Heart left ventricle (tissue), 16 donors: ENCODE data around the gene FGF14. TPM values are rescaled to one million over a fixed set of nuclear protein-coding genes. Genes with fewer than 3 reads are reported as not detected.

Experiments
- ATAC-seq, 4 donors: fragments of 200-7000 bp; cut with Tn5 transposase; one replicate each; pipeline ENCODE4 v1.9.1; 2020 to 2022; ENCODE audit warnings: moderate library complexity in 4 of 4, mild to moderate bottlenecking in 3 of 4, moderate number of reproducible peaks in 1 of 4
- DNase-seq, 5 donors: peaks; one replicate each; pipeline ENCODE4 v3.0.0-alpha.2; 2020
- H3K27ac ChIP-seq, 12 donors: fragments of 200-600 bp; sonication (generic) in 4 of 12; one replicate each; pipeline versions ENCODE4 v1.5.0 to v1.8.0; 2016 to 2022; ENCODE audit warnings: mild to moderate bottlenecking in 2 of 12
- H3K27me3 ChIP-seq, 9 donors: fragments of 200-600 bp; sonication (generic) in 2 of 9; one replicate each; pipeline versions ENCODE4 v1.5.1 to v1.8.0; 2016 to 2022; ENCODE audit warnings: mild to moderate bottlenecking in 3 of 9
- H3K36me3 ChIP-seq, 9 donors: fragments of 200-600 bp; sonication (generic) in 2 of 9; one replicate each; pipeline versions ENCODE4 v1.5.0 to v1.8.0; 2018 to 2022; ENCODE audit warnings: mild to moderate bottlenecking in 2 of 9
- H3K4me1 ChIP-seq, 12 donors: fragments of 200-600 bp; sonication (generic) in 4 of 12; one replicate each; pipeline versions ENCODE4 v1.5.0 to v1.8.0; 2016 to 2022; ENCODE audit warnings: mild to moderate bottlenecking in 3 of 12
- H3K4me3 ChIP-seq, 12 donors: fragments of 200-600 bp; sonication (generic) in 4 of 12; one replicate each; pipeline versions ENCODE4 v1.5.0 to v1.8.0; 2017 to 2022; ENCODE audit warnings: mild to moderate bottlenecking in 9 of 12, moderate library complexity in 4 of 12
- H3K9me3 ChIP-seq, 12 donors: fragments of 200-600 bp; sonication (generic) in 4 of 12; one replicate each; pipeline versions ENCODE4 v1.5.0 to v1.8.0; 2016 to 2022; ENCODE audit warnings: mild to moderate bottlenecking in 1 of 12
- POLR2A ChIP-seq, 2 donors: fragments of 450-650 bp; IDR thresholded peaks; one replicate each; pipeline ENCODE4 v1.6.1; 2017; ENCODE audit warnings: antibody characterized with exemption in 2 of 2, mild to moderate bottlenecking in 2 of 2, moderate library complexity in 2 of 2
- WGBS, 4 donors: extraction: QIAGEN DNeasy Blood & Tissue Kit in 2 of 4; methylation state at CpG; one replicate each; pipeline versions ENCODE4 v1.1.5 to v1.1.7; 2013 to 2018; 5-methylcytosine and 5-hydroxymethylcytosine counted together
- intact Hi-C, 10 donors: fragments of 100-400 bp; cut with DNase I; formaldehyde crosslinking; loops; one replicate each; pipeline versions ENCODE4 v1.11.1 to v1.14.2; 2022
- polyA plus RNA-seq, 2 donors: library from polyadenylated mRNA; stranded (reverse); fragments of 200-250 nt; gene quantifications; one replicate each; pipeline ENCODE4 v1.2.3, GENCODE V29; 2013
- total RNA-seq, 9 donors: library from RNA; depleted of rRNA in 2 of 9; stranded (reverse); fragments of >200 nt in 2 of 9; fragmentation: NEBNext Ultra II Directional in 3 of 9; extraction: Animal tissue kit (Norgen Biotek cat#: 25700) in 3 of 9; gene quantifications; one replicate each; pipeline versions ENCODE4 v1.1.0 to v1.2.4, GENCODE V29; 2016 to 2023
- TF ChIP-seq, protein P1 (sequence below), 12 donors: fragments of 200-600 bp; sonication (generic) in 4 of 12; IDR thresholded peaks; one replicate each; pipeline versions ENCODE4 v1.5.0 to v1.8.0; 2018 to 2022; ENCODE audit warnings: antibody characterized with exemption in 12 of 12, mild to moderate bottlenecking in 5 of 12
- donor health status: ischemic (EF 13 %, LVEDD 7.1; RV severe dilation, severe dysfunction).
- donor health status: healthy with polysubstance abuse.
- donor health status: DM: no; HTN: yes; CAD: no.
- donor health status: DM: no; HTN: no; CAD: no.
- donor health status: ischemic (EF 25% LVEDD 6.9; RV normal size, moderate dysfunction).
- donor health status: ischemic (EF 25% LVEDD 5.7; RV mildly dilated, moderate dysfunction).
- donor health status: healthy.
- donor health status: DM: yes; HTN: yes; CAD: no.
- donor health status: ischemic (EF 35%, LVEDD 5.7; RV mildly dilated, moderate dysfunction).
- donor health status: nonischemic (EF 11% LVEDD 7.7; RV severe dilation, severe dysfunction).
- donor health status: DM: yes; HTN: yes; CAD: no.
- donor health status: PGD.
- donor health status: ischemic (EF 29% LVEDD 5.4; RV normal size, mild dysfunction).
- donor health status: nonischemic (EF 23%, LVEDD 6.1; RV moderate dilation, normal function).

Gene FGF14
- total and polyA plus RNA-seq, 11 donors = 0.14 to 6.3 (median 3.9) TPM

DNA sequence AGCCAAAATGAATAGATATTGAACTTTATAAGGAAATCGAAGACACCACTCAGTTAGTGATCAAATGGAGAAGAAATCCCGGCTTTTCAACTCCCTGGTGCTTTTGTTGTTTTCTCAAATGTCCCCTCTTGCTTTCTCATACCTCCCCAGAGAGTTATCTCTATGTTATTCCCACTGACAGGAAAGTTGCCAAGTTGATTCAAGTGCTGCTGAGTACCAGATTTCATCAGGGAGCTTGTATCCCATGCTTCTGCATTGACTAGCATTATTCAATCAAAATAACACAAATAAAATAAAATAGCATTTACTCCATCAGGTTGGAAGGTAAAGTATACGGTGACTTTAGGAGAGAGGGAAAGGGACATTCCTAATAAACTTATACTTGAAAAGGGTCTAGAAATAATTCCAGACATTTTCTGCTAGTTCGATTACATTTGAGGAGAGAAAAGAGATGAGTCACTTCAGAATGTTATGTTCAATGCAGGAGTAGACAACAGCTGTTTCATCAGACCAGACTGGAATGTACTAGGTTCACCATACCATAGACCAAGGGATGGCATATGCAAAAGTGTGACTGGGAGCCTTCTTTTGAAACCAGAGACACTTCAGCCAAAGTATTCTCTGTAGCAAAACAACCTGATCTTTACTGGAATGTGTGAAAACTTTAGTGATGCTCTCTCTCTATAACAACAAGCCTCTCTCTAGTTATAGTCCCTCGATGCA lies 397.8 kb downstream of the FGF14 start:
- peaks cover 0 to 37% (median 7%) of the 10 kb centered on the region in 12 donors for H3K4me1 ChIP-seq
- intact Hi-C loops = no loop called here
- H3K27me3 ChIP-seq = no peaks in the 10 kb centered on the region
- ATAC-seq = peak in 1 of 4 donors; percentile 44
- WGBS, 4 donors = 53 to 68% (median 58%) methylated on average over 5 of the region's 5 CpGs
- TF ChIP-seq, protein P1, sequence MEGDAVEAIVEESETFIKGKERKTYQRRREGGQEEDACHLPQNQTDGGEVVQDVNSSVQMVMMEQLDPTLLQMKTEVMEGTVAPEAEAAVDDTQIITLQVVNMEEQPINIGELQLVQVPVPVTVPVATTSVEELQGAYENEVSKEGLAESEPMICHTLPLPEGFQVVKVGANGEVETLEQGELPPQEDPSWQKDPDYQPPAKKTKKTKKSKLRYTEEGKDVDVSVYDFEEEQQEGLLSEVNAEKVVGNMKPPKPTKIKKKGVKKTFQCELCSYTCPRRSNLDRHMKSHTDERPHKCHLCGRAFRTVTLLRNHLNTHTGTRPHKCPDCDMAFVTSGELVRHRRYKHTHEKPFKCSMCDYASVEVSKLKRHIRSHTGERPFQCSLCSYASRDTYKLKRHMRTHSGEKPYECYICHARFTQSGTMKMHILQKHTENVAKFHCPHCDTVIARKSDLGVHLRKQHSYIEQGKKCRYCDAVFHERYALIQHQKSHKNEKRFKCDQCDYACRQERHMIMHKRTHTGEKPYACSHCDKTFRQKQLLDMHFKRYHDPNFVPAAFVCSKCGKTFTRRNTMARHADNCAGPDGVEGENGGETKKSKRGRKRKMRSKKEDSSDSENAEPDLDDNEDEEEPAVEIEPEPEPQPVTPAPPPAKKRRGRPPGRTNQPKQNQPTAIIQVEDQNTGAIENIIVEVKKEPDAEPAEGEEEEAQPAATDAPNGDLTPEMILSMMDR (IDR thresholded peaks at IDR 0.05) = no peak
- no peak for TF ChIP-seq POLR2A (IDR thresholded peaks at IDR 0.05)
- DNase-seq = no peak
- no peak overlapping the region for H3K4me3 ChIP-seq
- H3K27ac ChIP-seq = peak overlapping the region in 6 of 12 donors; percentile 6 to 66 (median 54)
- no peaks in the 10 kb centered on the region for H3K9me3 ChIP-seq
- H3K36me3 ChIP-seq = no peaks in the 10 kb centered on the region

DNA sequence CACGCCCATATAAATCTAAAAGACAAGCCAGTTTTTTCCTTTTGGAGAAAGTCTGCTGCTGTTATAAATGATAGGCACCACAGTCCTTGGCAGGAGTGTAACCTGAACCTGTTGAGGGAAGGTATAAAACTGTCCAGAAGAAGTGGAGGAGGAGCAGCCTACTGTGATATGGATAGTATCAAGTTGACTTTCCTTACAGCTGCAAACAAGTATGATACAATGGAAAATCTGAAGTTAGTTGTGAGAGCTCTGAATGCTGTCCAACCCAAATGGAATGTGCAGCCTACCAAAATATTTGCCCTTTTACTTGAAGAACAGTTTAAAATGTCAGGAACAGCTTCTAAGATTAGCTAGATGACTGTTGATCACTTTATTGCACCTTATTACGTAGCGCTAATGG lies 399.6 kb downstream of the FGF14 start:
- DNase-seq = no peak
- ATAC-seq = peak; percentile 62 to 95 (median 86)
- no peak overlapping the region for H3K4me3 ChIP-seq
- no peak for TF ChIP-seq POLR2A (IDR thresholded peaks at IDR 0.05)
- TF ChIP-seq, protein P1 (IDR thresholded peaks at IDR 0.05) = no peak
- 46 to 54% (median 53%) methylated on average over 3 of the region's 3 CpGs for WGBS, 4 donors
- no peaks in the 10 kb centered on the region for H3K27me3 ChIP-seq
- H3K27ac ChIP-seq = peak overlapping the region in 10 of 12 donors; percentile 6 to 66 (median 48)
- intact Hi-C loops = no loop called here
- no peaks in the 10 kb centered on the region for H3K9me3 ChIP-seq
- H3K4me1 ChIP-seq = peaks cover 0 to 42% (median 7%) of the 10 kb centered on the region in 12 donors
- no peaks in the 10 kb centered on the region for H3K36me3 ChIP-seq

DNA sequence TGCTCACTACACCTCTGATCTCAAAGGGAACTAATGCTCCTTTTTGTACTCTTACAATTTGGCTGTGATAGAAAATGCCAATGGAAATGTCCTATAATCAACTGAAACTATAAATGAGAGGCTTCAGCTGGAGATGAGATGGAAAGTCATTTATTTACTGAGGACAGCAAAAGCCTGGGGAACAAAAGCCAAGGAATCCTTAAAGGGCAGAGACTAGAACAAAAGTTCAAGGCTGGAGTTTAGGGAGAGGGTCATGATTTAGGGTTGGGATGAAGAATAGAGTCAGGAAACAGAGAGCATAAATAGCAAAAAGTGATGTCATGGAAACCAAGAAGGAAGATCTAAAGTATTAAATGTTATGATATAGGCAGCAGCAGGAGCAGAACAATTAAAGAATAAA lies 401.1 kb downstream of the FGF14 start:
- TF ChIP-seq POLR2A (IDR thresholded peaks at IDR 0.05) = no peak
- TF ChIP-seq, protein P1 (IDR thresholded peaks at IDR 0.05) = no peak
- H3K27me3 ChIP-seq = no peaks in the 10 kb centered on the region
- intact Hi-C loops = no loop called here

DNA sequence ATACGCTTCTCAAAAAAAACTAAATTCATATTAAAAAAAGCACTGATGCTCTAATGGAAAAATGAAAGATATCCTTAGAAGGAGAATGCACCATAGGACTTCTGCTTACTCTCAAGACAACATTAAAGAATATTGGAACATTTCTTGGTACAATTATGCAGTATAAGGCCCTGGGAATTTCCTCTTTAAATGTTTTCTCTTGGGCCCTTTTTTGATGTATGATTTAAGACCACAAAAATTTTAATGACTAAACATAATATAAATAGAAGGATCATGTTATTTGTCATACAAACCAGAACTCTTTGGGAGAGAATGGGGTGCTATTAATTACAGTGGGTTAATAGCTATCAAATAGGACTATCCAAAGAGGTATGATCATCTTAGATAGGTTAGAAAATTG lies 403.7 kb downstream of the FGF14 start:
- Histone ChIP-seq H3K27me3 (no peaks in the 10 kb centered on the region), H3K4me1 (peaks cover 0 to 28% (median 7%) of the 10 kb centered on the region in 12 donors), H3K9me3 (peaks cover 0 to 5% (median 0%) of the 10 kb centered on the region in 12 donors), H3K4me3 (no peak overlapping the region), H3K27ac (no peak overlapping the region), H3K36me3 (no peaks in the 10 kb centered on the region)
- 91 to 96% (median 95%) methylated on average over 1 of the region's 1 CpG for WGBS, 4 donors
- TF ChIP-seq, protein P1 (IDR thresholded peaks at IDR 0.05) = no peak
- TF ChIP-seq POLR2A (IDR thresholded peaks at IDR 0.05) = no peak
- ATAC-seq (no peak), DNase-seq (no peak)
- intact Hi-C loops = no loop called here

More for the DNA sequence above, 401.1 kb downstream of the FGF14 start:
- Histone ChIP-seq H3K4me3 (no peak overlapping the region), H3K9me3 (no peaks in the 10 kb centered on the region), H3K4me1 (peaks cover 0 to 42% (median 7%) of the 10 kb centered on the region in 12 donors), H3K27ac (no peak overlapping the region), H3K36me3 (no peaks in the 10 kb centered on the region)
- DNase-seq (no peak), ATAC-seq (no peak)
